ENCODE results near the gene NR1D2. TPM values are rescaled to one million over a fixed set of nuclear protein-coding genes. Genes with fewer than 3 reads are reported as not detected.

NR1D2 gene
- total RNA-seq, 1 donor from 2014 or later, result 62.1 TPM

DNA sequence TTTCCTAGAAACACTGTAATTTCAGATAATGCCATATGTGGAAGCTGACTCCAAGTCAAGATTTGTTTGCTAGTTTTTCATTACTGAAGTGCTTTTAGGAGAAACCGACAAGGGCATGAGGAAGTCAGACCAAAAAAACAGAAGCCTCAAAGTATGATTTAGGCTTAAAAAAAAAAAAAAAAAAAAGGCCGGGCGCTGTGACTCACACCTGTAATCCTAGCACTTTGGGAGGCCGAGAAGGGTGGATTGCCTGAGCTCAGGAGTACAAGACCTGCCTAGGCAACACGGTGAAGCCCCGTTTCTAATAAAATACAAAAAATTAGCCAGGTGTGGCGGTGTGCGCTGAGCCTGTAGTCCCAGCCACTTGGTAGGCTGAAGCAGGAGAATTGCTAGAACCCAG, 16.6 kb upstream of the NR1D2 start:
- TF ChIP-seq, protein P1, sequence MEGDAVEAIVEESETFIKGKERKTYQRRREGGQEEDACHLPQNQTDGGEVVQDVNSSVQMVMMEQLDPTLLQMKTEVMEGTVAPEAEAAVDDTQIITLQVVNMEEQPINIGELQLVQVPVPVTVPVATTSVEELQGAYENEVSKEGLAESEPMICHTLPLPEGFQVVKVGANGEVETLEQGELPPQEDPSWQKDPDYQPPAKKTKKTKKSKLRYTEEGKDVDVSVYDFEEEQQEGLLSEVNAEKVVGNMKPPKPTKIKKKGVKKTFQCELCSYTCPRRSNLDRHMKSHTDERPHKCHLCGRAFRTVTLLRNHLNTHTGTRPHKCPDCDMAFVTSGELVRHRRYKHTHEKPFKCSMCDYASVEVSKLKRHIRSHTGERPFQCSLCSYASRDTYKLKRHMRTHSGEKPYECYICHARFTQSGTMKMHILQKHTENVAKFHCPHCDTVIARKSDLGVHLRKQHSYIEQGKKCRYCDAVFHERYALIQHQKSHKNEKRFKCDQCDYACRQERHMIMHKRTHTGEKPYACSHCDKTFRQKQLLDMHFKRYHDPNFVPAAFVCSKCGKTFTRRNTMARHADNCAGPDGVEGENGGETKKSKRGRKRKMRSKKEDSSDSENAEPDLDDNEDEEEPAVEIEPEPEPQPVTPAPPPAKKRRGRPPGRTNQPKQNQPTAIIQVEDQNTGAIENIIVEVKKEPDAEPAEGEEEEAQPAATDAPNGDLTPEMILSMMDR (IDR thresholded peaks at IDR 0.05), result no peak
- Histone ChIP-seq H3K27ac (peak overlapping the region; percentile 9), H3K4me1 (no peaks in the 10 kb centered on the region), H3K9me3 (no peaks in the 10 kb centered on the region), H3K4me3 (no peak overlapping the region), H3K36me3 (no peaks in the 10 kb centered on the region), H3K27me3 (no peaks in the 10 kb centered on the region)
- DNase-seq (no peak), ATAC-seq (peak; percentile 64)
- intact Hi-C loops (cut with DNase I), result no loop called here

DNA sequence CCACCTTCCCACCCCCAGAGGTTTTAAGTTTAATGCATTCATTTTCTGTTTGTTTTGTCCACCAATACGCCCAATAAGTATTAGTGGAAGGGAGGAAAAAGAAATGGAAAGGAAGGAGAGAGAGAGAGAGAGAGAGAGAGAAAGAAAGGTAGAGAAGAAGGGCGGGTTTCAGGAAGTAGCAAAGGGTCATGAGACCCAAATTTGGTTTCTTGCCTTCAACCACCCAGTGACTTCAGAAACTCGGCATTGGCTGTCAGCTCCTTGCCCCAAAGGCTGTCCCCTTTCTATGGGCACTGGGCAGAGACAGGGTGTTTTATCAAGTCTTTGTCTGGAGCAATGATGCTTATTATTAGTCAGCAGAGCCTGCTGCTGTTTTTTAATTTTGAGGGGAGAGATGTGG, 13.5 kb upstream of the NR1D2 start:
- no peak for ATAC-seq

DNA sequence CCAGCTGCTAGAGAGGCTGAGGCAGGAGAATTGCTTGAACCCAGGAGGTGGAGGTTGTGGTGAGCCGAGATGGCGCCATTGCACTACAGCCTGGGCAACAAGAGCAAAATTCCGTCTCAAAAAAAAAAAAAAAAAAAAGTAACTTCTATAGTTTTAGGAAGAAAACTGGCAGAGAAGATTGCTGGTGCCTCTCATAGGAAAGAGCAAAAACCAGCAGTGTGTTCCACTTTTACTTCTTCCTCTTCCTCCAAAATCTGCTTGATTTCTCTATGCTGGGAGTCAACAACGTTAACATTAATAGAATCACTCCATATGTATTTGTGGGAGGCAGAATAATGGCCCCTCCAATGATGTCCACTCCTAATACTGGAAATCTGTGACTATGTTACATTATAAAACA, 12.5 kb upstream of the NR1D2 start:
- ATAC-seq (no peak), DNase-seq (no peak)
- TF ChIP-seq, protein P1 (IDR thresholded peaks at IDR 0.05), result no peak
- H3K27ac ChIP-seq, result no peak overlapping the region
- intact Hi-C loops (cut with DNase I), result no loop called here
- H3K4me3 ChIP-seq, result no peak overlapping the region
- H3K27me3 ChIP-seq, result no peaks in the 10 kb centered on the region
- no peaks in the 10 kb centered on the region for H3K4me1 ChIP-seq
- no peaks in the 10 kb centered on the region for H3K36me3 ChIP-seq
- no peaks in the 10 kb centered on the region for H3K9me3 ChIP-seq

More for the DNA sequence above, 13.5 kb upstream of the NR1D2 start:
- H3K36me3 ChIP-seq, result no peaks in the 10 kb centered on the region
- H3K27me3 ChIP-seq, result no peaks in the 10 kb centered on the region
- DNase-seq, result no peak
- no peaks in the 10 kb centered on the region for H3K4me1 ChIP-seq
- H3K9me3 ChIP-seq, result no peaks in the 10 kb centered on the region
- H3K4me3 ChIP-seq, result no peak overlapping the region
- no peak overlapping the region for H3K27ac ChIP-seq
- intact Hi-C loops (cut with DNase I), result no loop called here
- TF ChIP-seq, protein P1 (IDR thresholded peaks at IDR 0.05), result no peak

DNA sequence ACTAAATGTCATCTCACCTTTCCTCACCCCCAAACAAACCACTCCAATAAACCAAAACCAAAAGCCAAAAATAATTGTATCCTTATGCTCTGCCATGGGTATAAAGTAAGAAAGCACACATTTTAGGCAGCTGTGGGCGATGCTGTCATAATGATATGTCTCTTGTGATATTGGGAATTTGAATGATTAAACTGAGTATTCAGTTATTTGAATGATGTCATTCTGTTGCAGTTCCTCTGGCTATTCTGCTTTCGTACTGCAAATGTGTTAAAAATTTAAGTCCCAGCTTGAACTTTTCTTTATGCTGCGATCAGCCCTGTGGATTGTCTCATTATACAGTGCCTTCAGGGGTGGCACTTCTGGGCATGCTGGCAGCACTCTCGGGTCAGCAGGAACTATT, 10.8 kb upstream of the NR1D2 start:
- no peak for ATAC-seq
- intact Hi-C loops (cut with DNase I), result no loop called here

DNA sequence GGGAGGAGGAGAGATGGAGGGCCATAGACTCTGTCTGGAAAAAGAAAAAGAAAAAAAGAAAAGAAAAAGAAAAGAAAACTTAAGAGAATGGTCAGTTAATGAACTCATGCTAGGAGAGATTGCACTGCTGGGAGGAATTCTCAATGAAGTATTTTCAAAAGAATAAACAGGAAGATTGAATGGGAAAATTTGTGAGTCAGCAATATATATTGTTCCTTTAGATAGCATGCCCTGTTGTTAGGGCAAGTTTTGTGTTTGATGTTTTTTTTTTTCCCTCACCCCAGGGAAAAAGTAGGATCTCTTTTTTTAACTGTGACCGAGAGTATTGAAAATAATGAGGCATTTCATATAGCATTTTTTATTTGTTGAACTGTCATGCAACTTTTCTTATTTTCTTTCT, 7.8 kb upstream of the NR1D2 start:
- H3K4me1 ChIP-seq, result no peaks in the 10 kb centered on the region
- ATAC-seq, result no peak
- H3K9me3 ChIP-seq, result no peaks in the 10 kb centered on the region
- no peak overlapping the region for H3K27ac ChIP-seq
- no peak overlapping the region for H3K4me3 ChIP-seq
- no peaks in the 10 kb centered on the region for H3K27me3 ChIP-seq
- TF ChIP-seq, protein P1 (IDR thresholded peaks at IDR 0.05), result no peak
- intact Hi-C loops (cut with DNase I), result no loop called here
- DNase-seq, result no peak
- H3K36me3 ChIP-seq, result no peaks in the 10 kb centered on the region

More for the DNA sequence above, 10.8 kb upstream of the NR1D2 start:
- Histone ChIP-seq H3K27me3 (no peaks in the 10 kb centered on the region), H3K9me3 (no peaks in the 10 kb centered on the region), H3K4me3 (no peak overlapping the region), H3K27ac (no peak overlapping the region), H3K4me1 (no peaks in the 10 kb centered on the region), H3K36me3 (no peaks in the 10 kb centered on the region)
- DNase-seq, result no peak
- TF ChIP-seq, protein P1 (IDR thresholded peaks at IDR 0.05), result no peak

DNA sequence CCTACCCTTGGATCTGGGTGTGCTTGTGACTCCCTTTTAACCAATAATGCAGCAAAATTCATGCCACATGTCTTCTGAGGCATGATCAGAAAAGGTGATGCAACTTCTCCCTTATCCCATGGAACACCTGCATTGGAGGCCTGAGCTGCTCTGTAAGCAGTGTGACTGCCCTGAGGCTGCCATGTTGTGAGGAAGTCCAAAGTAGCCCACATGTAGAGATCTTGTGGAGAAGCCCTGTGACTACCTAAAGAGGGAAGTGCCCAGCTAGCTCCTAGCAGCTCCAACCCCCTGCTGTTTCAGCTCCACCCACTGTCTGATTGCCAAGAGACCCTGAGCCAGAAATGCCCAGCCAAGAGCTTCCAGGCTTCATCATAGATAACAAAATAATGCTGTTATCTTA, 6.4 kb upstream of the NR1D2 start:
- TF ChIP-seq, protein P1 (IDR thresholded peaks at IDR 0.05), result no peak
- no peak for DNase-seq
- intact Hi-C loops (cut with DNase I), result no loop called here
- Histone ChIP-seq H3K36me3 (no peaks in the 10 kb centered on the region), H3K4me3 (no peak overlapping the region), H3K9me3 (no peaks in the 10 kb centered on the region), H3K27me3 (no peaks in the 10 kb centered on the region), H3K27ac (no peak overlapping the region), H3K4me1 (no peaks in the 10 kb centered on the region)
- no peak for ATAC-seq

All from upper lobe of right lung (tissue), 1 donor.